HEK293 (cell line): Measurements from ENCODE around the gene ANKRD53.

Experiments
- CTCF ChIA-PET: fragments of 350-600 bp; formaldehyde crosslinking; extraction: SDS; loops from one replicate; lab custom pipeline; 2021; ENCODE audit warnings: antibody characterized with exemption; lab: Yijun Ruan, JAX
- POLR2A ChIA-PET: fragments of 300-600 bp; formaldehyde crosslinking; extraction: SDS; loops from one replicate; lab custom pipeline; 2020; ENCODE audit warnings: antibody characterized with exemption, inconsistent platforms; lab: Yijun Ruan, JAX
- H3K27ac ChIP-seq: fragments of 200-500 bp; sonication (Bioruptor generic); 2 replicates; pipeline ENCODE4 v1.5.1; 2014; ENCODE audit warnings: low read depth, low read length, control low read depth, inconsistent platforms; ENCODE audit errors: extremely low read depth
- H3K36me3 ChIP-seq, 2 experiments: fragments of 200-500 bp in 1 of 2; sonication (Bioruptor generic) in 1 of 2; 1 replicate in 1 of 2; 2 replicates in 1 of 2; pipeline ENCODE4 v1.5.1; 2014 to 2017; ENCODE audit warnings: inconsistent platforms in 2 of 2, low read length in 2 of 2; ENCODE audit not compliant: control insufficient read depth in 2 of 2, insufficient read depth in 1 of 2
- H3K4me1 ChIP-seq: fragments of 200-500 bp; sonication (Bioruptor generic); 2 replicates; pipeline ENCODE4 v1.5.1; 2014; ENCODE audit warnings: mild to moderate bottlenecking, low read length, inconsistent platforms; ENCODE audit not compliant: control insufficient read depth, insufficient read depth
- H3K4me3 ChIP-seq: 2 replicates; pipeline ENCODE4 v1.5.1; 2011; ENCODE audit warnings: low read depth, mild to moderate bottlenecking, control low read depth, low read length, moderate library complexity
- H3K9me3 ChIP-seq: fragments of 200-500 bp; sonication (Bioruptor generic); 2 replicates; pipeline ENCODE4 v1.5.1; 2014; ENCODE audit warnings: low read depth, low read length, inconsistent platforms; ENCODE audit not compliant: control insufficient read depth, insufficient read depth
- BCL11A ChIP-seq: fragments of 450-650 bp; formaldehyde crosslinking; IDR thresholded peaks from 2 replicates; pipeline ENCODE4 v1.5.1; 2016; ENCODE audit warnings: low read depth, missing biosample characterization, missing genetic modification characterization
- ELK4 ChIP-seq: IDR thresholded peaks from 2 replicates; pipeline ENCODE4 v1.6.1; 2011; ENCODE audit warnings: mild to moderate bottlenecking, low read depth, low read length, borderline replicate concordance
- GLIS2 ChIP-seq: fragments of 450-650 bp; formaldehyde crosslinking; IDR thresholded peaks from 2 replicates; pipeline ENCODE4 v1.5.1; 2016; ENCODE audit warnings: missing biosample characterization, missing genetic modification characterization
- KLF9 ChIP-seq: fragments of 450-650 bp; formaldehyde crosslinking; IDR thresholded peaks from 2 replicates; pipeline ENCODE4 v1.5.1; 2016; ENCODE audit warnings: missing biosample characterization, missing genetic modification characterization, low read depth
- MZF1 ChIP-seq: fragments of 450-650 bp; formaldehyde crosslinking; IDR thresholded peaks from 2 replicates; pipeline ENCODE4 v1.5.1; 2017; ENCODE audit warnings: missing biosample characterization, missing genetic modification characterization, borderline replicate concordance
- SETDB1 ChIP-seq: IDR thresholded peaks from one replicate; pipeline ENCODE4 v1.6.1; 2017; ENCODE audit warnings: mild to moderate bottlenecking, low read length, moderate library complexity, mixed read lengths; ENCODE audit not compliant: insufficient read length
- SP3 ChIP-seq: fragments of 450-650 bp; formaldehyde crosslinking; IDR thresholded peaks from 2 replicates; pipeline ENCODE4 v1.5.1; 2016; ENCODE audit warnings: missing biosample characterization, missing genetic modification characterization
- TCF7L2 ChIP-seq: IDR thresholded peaks from 2 replicates; pipeline ENCODE4 v1.6.1; 2011; ENCODE audit warnings: low read depth, mild to moderate bottlenecking, inconsistent platforms, low read length, moderate library complexity, borderline replicate concordance
- ZBTB44 ChIP-seq: fragments of 450-650 bp; IDR thresholded peaks from 2 replicates; pipeline ENCODE4 v1.5.1; 2018; ENCODE audit warnings: missing biosample characterization, mild to moderate bottlenecking, missing genetic modification characterization
- ZNF10 ChIP-seq: fragments of 450-650 bp; formaldehyde crosslinking; IDR thresholded peaks from 2 replicates; pipeline ENCODE4 v1.5.1; 2017; ENCODE audit warnings: missing biosample characterization, missing genetic modification characterization
- ZNF114 ChIP-seq: fragments of 450-650 bp; formaldehyde crosslinking; IDR thresholded peaks from 2 replicates; pipeline ENCODE4 v1.5.0; 2017; ENCODE audit warnings: missing biosample characterization, missing genetic modification characterization
- ZNF132 ChIP-seq: fragments of 450-650 bp; formaldehyde crosslinking; IDR thresholded peaks from 2 replicates; pipeline ENCODE4 v1.5.1; 2017; ENCODE audit warnings: missing biosample characterization, missing genetic modification characterization, borderline replicate concordance
- ZNF157 ChIP-seq: fragments of 450-650 bp; formaldehyde crosslinking; IDR thresholded peaks from 2 replicates; pipeline ENCODE4 v1.5.1; 2016; ENCODE audit warnings: missing biosample characterization, missing genetic modification characterization
- ZNF23 ChIP-seq: fragments of 450-650 bp; formaldehyde crosslinking; IDR thresholded peaks from 2 replicates; pipeline ENCODE4 v1.5.1; 2016; ENCODE audit warnings: missing biosample characterization, missing genetic modification characterization, borderline replicate concordance
- ZNF335 ChIP-seq: fragments of 450-650 bp; formaldehyde crosslinking; conservative IDR thresholded peaks from 2 replicates; pipeline ENCODE4 v1.5.1; 2016; ENCODE audit warnings: missing biosample characterization, missing genetic modification characterization
- ZNF426 ChIP-seq: fragments of 450-650 bp; formaldehyde crosslinking; IDR thresholded peaks from 2 replicates; pipeline ENCODE4 v1.5.1; 2017; ENCODE audit warnings: missing biosample characterization, missing genetic modification characterization, mild to moderate bottlenecking, inconsistent platforms, moderate library complexity
- ZNF777 ChIP-seq: fragments of 450-650 bp; formaldehyde crosslinking; IDR thresholded peaks from 2 replicates; pipeline ENCODE4 v1.5.1; 2017; ENCODE audit warnings: missing biosample characterization, missing genetic modification characterization, borderline replicate concordance
- ZNF785 ChIP-seq: fragments of 450-650 bp; formaldehyde crosslinking; IDR thresholded peaks from 2 replicates; pipeline ENCODE4 v1.5.1; 2016; ENCODE audit warnings: missing biosample characterization, missing genetic modification characterization

ANKRD53 gene

GRCh38 chr2:70939001-70939838, 39.2 kb upstream of the ANKRD53 start (continued):
- TF ChIP-seq ELK4 (no peak), SETDB1 (no peak), ZNF10 (tag by site-specific recombination) (no peak), SP3 (tag by site-specific recombination) (no peak), TCF7L2 (no peak), MZF1 (no peak), ZNF114 (tag by site-specific recombination) (no peak), ZNF777 (no peak), GLIS2 (tag by site-specific recombination) (no peak), ZNF426 (tag by site-specific recombination) (no peak)

GRCh38 chr2:70939839-70940580, 38.4 kb upstream of the ANKRD53 start:
- peaks cover 0 to 10% of the 10 kb centered on the region in 2 experiments; a peak in 2 of 3 replicates for H3K36me3 ChIP-seq
- no peaks in the 10 kb centered on the region for H3K4me1 ChIP-seq
- TF ChIP-seq BCL11A (tag by site-specific recombination) (no peak), ZNF157 (tag by site-specific recombination) (no peak), KLF9 (tag by site-specific recombination) (no peak)
- no peaks in the 10 kb centered on the region for H3K9me3 ChIP-seq
- ChIA-PET CTCF (interaction anchor here (1.2 to 2.6 kb wide), 4 partner anchors 20 to 78 kb away, joined by 3 to 11 read pairs (median 8); no protein-coding TSS in a partner anchor), POLR2A (no interaction called here)
- no peak overlapping the region for H3K27ac ChIP-seq
- no peak overlapping the region for H3K4me3 ChIP-seq

- CTCF ChIA-PET, result interaction anchor here (1.2 to 2.6 kb wide), 2 partner anchors 70 to 79 kb away, joined by 3 to 9 read pairs; no protein-coding TSS in a partner anchor
Measured at GRCh38 chr2:70941186-70941585, 37.2 kb upstream of the ANKRD53 start.

More at GRCh38 chr2:70941186-70941585, 37.2 kb upstream of the ANKRD53 start:
- H3K27ac ChIP-seq, result no peak overlapping the region
- peaks cover 0 to 10% of the 10 kb centered on the region in 2 experiments; a peak in 2 of 3 replicates for H3K36me3 ChIP-seq
- TF ChIP-seq ZNF785 (no peak), ZNF132 (no peak), ZNF23 (tag by site-specific recombination) (no peak), ZNF335 (tag by site-specific recombination) (no peak), ZBTB44 (tag by site-specific recombination) (no peak)
- peaks cover 2% of the 10 kb centered on the region; the same call in 1 of the 2 replicates for H3K4me1 ChIP-seq
- POLR2A ChIA-PET, result no interaction called here
- H3K9me3 ChIP-seq, result no peaks in the 10 kb centered on the region
- H3K4me3 ChIP-seq, result no peak overlapping the region
